HT1080 (cell line): ENCODE results near the gene MEF2D. TPM values are rescaled to one million over a fixed set of nuclear protein-coding genes. Genes with fewer than 3 reads are reported as not detected.

Source experiments
- DNase-seq: peaks from one replicate; pipeline ENCODE4 v3.0.0-alpha.2; 2015; ENCODE audit warnings: low read depth
- total RNA-seq: library from RNA; depleted of rRNA; stranded (reverse); fragments of >200 nt; shearing (Covaris generic); gene quantifications from 2 replicates; pipeline ENCODE4 v1.2.3, GENCODE V29; 2014

MEF2D gene
- total RNA-seq, 1 experiment from 2014 or later, result 27.9 TPM

GRCh38 chr1:156525071-156525501, 24.5 kb upstream of the MEF2D start:
- no peak for DNase-seq

GRCh38 chr1:156524481-156524869, 23.9 kb upstream of the MEF2D start:
- no peak for DNase-seq

- DNase-seq, result no peak
Observed at GRCh38 chr1:156523801-156524480, 23.4 kb upstream of the MEF2D start.

GRCh38 chr1:156522443-156522970, 21.9 kb upstream of the MEF2D start:
- no peak for DNase-seq

GRCh38 chr1:156517748-156518147, 17.2 kb upstream of the MEF2D start:
- DNase-seq, result peak; percentile 60

- DNase-seq, result no peak
Observed at GRCh38 chr1:156516821-156517220, 16.2 kb upstream of the MEF2D start.

- no peak for DNase-seq
Observed at GRCh38 chr1:156515956-156516355, 15.4 kb upstream of the MEF2D start.

- DNase-seq, result no peak
Observed at GRCh38 chr1:156513185-156513584, 12.6 kb upstream of the MEF2D start.

- DNase-seq, result peak; percentile 68
Observed at GRCh38 chr1:156511644-156512043, 11.1 kb upstream of the MEF2D start.

GRCh38 chr1:156510709-156511108, 10.1 kb upstream of the MEF2D start:
- DNase-seq, result no peak

GRCh38 chr1:156509424-156510034, 9.0 kb upstream of the MEF2D start:
- DNase-seq, result no peak

GRCh38 chr1:156508955-156509234, 8.3 kb upstream of the MEF2D start:
- no peak for DNase-seq

- no peak for DNase-seq
Observed at GRCh38 chr1:156508205-156508954, 7.8 kb upstream of the MEF2D start.

GRCh38 chr1:156506450-156506849, 5.9 kb upstream of the MEF2D start:
- DNase-seq, result no peak

GRCh38 chr1:156505679-156506298, 5.2 kb upstream of the MEF2D start:
- no peak for DNase-seq

GRCh38 chr1:156504821-156505678, 4.5 kb upstream of the MEF2D start:
- DNase-seq, result peak; percentile 98

GRCh38 chr1:156504438-156504813, 3.9 kb upstream of the MEF2D start:
- peak; percentile 17 for DNase-seq

GRCh38 chr1:156503698-156504437, 3.3 kb upstream of the MEF2D start:
- DNase-seq, result no peak

- peak; percentile 97 for DNase-seq
Observed at GRCh38 chr1:156502894-156503697, 2.5 kb upstream of the MEF2D start.
